Breast epithelium (tissue), 4 donors: ENCODE data around the gene KHDC4. TPM values are rescaled to one million over a fixed set of nuclear protein-coding genes. Genes with fewer than 3 reads are reported as not detected.

ENCODE experiments used
- DNase-seq, 2 donors: peaks; one replicate each; pipeline ENCODE4 v3.0.0-alpha.2; 2019; ENCODE audit warnings: low spot score in 2 of 2
- H3K27ac ChIP-seq, 2 donors: fragments of 200-600 bp; sonication (generic) in 1 of 2; one replicate each; pipeline ENCODE4 v1.5.1; 2016 to 2019; ENCODE audit warnings: mild to moderate bottlenecking in 1 of 2
- H3K27me3 ChIP-seq, 2 donors: fragments of 200-600 bp; sonication (generic) in 1 of 2; one replicate each; pipeline versions ENCODE4 v1.5.1 to v1.6.0; 2017 to 2019; ENCODE audit warnings: control low read depth in 1 of 2, mild to moderate bottlenecking in 1 of 2
- H3K36me3 ChIP-seq: fragments of 200-600 bp; one replicate; pipeline ENCODE4 v1.5.1; 2019
- H3K4me1 ChIP-seq, 2 donors: fragments of 200-600 bp; sonication (generic); one replicate each; pipeline ENCODE4 v1.5.1; 2016 to 2019; ENCODE audit warnings: control low read depth in 1 of 2
- H3K4me3 ChIP-seq, 3 donors: fragments of 200-600 bp; sonication (generic); 1 replicate in 2 of 3; 2 replicates in 1 of 3; pipeline ENCODE4 v1.5.1; 2016 to 2019; ENCODE audit warnings: mild to moderate bottlenecking in 3 of 3, moderate library complexity in 2 of 3
- H3K9me3 ChIP-seq, 2 donors: fragments of 200-600 bp; sonication (generic) in 1 of 2; one replicate each; pipeline ENCODE4 v1.5.1; 2016 to 2019; ENCODE audit warnings: control low read depth in 1 of 2
- CTCF ChIP-seq, 3 donors: fragments of 450-650 bp; IDR thresholded peaks; one replicate each; pipeline ENCODE4 v1.5.1; 2016 to 2017; ENCODE audit warnings: antibody characterized with exemption in 3 of 3, mild to moderate bottlenecking in 3 of 3, moderate library complexity in 3 of 3
- POLR2A ChIP-seq: fragments of 450-650 bp; IDR thresholded peaks from one replicate; pipeline ENCODE4 v1.6.1; 2016; ENCODE audit warnings: antibody characterized with exemption, mild to moderate bottlenecking, moderate library complexity
- POLR2AphosphoS5 ChIP-seq, 3 donors: sonication (generic); formaldehyde crosslinking; IDR thresholded peaks; one replicate each; pipeline ENCODE4 v1.6.1; 2017; ENCODE audit warnings: antibody characterized with exemption in 3 of 3
- intact Hi-C: fragments of 100-400 bp; cut with DNase I; formaldehyde crosslinking; loops from one replicate; pipeline ENCODE4 v1.15.1; 2023; ENCODE audit warnings: low total_unique reads
- total RNA-seq, 3 donors: library from RNA; depleted of rRNA; stranded (reverse); fragments of >200 nt; gene quantifications; one replicate each; pipeline ENCODE4 v1.1.0, GENCODE V29; 2016

Gene KHDC4
- total RNA-seq, 3 donors from 2014 or later, result 52.0 to 81.5 (median 64.2) TPM

- no peak for DNase-seq
- no peak for TF ChIP-seq POLR2A
- TF ChIP-seq CTCF (IDR thresholded peaks at IDR 0.05), result no peak
- TF ChIP-seq POLR2AphosphoS5 (IDR thresholded peaks at IDR 0.05), result no peak
- Histone ChIP-seq H3K9me3 (no peaks in the 10 kb centered on the region), H3K4me3 (no peak overlapping the region), H3K36me3 (peaks cover 20% of the 10 kb centered on the region), H3K27ac (no peak overlapping the region), H3K4me1 (no peaks in the 10 kb centered on the region), H3K27me3 (no peaks in the 10 kb centered on the region)
- intact Hi-C loops, result no loop called here
Observed at GRCh38 chr1:155952505-155952890, 18.3 kb upstream of the KHDC4 start.

DNA sequence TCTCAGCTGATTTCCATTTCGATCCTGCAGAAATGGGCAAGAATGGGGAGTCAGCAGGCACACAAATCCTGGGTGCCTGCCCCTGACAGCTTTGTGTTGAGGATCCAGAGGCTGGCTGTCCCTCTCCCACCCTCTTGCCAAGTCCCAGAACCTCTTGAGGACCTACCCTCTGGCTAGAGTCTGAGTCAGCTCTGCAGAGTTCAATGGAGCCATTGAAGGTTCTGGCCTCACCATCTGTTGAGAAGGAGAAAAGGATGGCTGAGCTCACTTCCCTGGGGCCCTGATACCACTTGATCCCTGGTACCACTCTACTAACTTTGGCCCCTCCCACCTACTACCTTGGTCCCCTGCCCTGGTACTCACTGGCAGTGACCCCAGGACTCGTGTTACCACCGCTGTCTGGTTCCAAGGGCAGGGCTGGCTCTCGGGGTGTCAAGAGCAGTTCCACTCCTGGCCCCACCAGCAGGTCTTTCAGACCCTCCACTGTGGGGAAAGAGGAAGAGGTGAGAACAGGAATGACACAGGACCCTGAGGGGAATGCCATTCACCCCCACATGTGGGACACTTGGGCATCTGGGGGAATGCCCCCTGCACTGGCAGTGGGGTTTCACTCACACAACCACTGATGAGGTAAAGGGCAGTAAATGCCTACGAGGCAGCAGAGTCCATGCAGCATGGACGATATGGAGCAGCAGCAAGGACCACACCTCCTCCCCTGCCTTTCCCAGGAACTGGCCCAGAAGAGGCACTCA is 17.7 kb upstream of the KHDC4 start:
- Histone ChIP-seq H3K9me3 (no peaks in the 10 kb centered on the region), H3K4me3 (no peak overlapping the region), H3K27me3 (no peaks in the 10 kb centered on the region), H3K27ac (no peak overlapping the region), H3K36me3 (peaks cover 18% of the 10 kb centered on the region), H3K4me1 (no peaks in the 10 kb centered on the region)
- no peak for DNase-seq
- intact Hi-C loops, result no loop called here
- TF ChIP-seq CTCF (IDR thresholded peaks at IDR 0.05) (no peak), POLR2A (no peak), POLR2AphosphoS5 (IDR thresholded peaks at IDR 0.05) (no peak)

DNA sequence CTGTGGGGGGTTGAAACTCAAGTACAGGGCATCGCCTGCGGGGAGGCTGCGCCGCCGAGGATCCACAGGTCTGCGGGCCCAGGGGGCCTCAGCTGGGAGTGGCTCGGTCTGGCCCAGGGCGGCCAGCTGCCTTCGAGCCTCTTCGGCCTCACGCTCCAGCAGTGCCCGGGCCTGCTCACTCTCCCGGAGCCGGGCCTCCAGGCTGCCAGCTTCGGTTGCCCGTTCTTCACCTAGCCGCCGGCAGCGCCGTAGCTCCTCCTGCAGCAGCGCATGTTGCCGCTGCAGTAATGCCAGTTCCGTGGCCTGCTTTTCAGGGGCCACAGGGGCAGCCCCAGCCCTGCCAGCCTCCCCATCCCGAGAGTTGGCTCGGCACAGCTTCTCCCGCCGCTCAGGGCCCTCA is 16.6 kb upstream of the KHDC4 start:
- TF ChIP-seq POLR2A, result no peak
- H3K4me3 ChIP-seq, result no peak overlapping the region
- DNase-seq, result no peak
- no peaks in the 10 kb centered on the region for H3K4me1 ChIP-seq
- intact Hi-C loops, result no loop called here
- no peak overlapping the region for H3K27ac ChIP-seq
- peaks cover 18% of the 10 kb centered on the region for H3K36me3 ChIP-seq
- no peaks in the 10 kb centered on the region for H3K9me3 ChIP-seq
- H3K27me3 ChIP-seq, result no peaks in the 10 kb centered on the region

DNA sequence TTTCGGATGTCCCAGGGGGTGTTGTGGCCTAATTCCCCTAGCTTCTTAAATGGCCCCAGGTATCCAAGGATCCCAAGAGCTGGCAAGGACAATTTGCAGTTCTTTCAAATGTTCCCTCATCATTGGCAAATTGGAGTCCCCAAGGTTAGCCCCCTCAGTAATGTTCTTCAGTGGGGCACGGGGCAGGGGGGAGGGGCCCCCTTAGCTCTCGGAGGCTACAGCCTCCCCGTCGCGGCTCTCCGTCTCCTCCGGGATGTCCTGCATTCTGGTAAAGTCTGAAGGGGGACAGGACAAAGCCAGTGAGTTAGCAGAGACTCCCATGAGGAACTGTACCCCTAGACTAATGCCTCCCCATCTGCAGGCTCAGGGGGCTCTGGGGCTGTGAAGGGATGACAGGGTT is 13.5 kb upstream of the KHDC4 start:
- Histone ChIP-seq H3K4me3 (no peak overlapping the region), H3K4me1 (peaks cover 0 to 6% of the 10 kb centered on the region in 2 donors), H3K9me3 (no peaks in the 10 kb centered on the region), H3K27me3 (no peaks in the 10 kb centered on the region), H3K27ac (no peak overlapping the region), H3K36me3 (peaks cover 18% of the 10 kb centered on the region)
- TF ChIP-seq CTCF (IDR thresholded peaks at IDR 0.05), result no peak
- no peak for TF ChIP-seq POLR2A
- TF ChIP-seq POLR2AphosphoS5 (IDR thresholded peaks at IDR 0.05), result no peak
- intact Hi-C loops, result no loop called here
- DNase-seq, result no peak

DNA sequence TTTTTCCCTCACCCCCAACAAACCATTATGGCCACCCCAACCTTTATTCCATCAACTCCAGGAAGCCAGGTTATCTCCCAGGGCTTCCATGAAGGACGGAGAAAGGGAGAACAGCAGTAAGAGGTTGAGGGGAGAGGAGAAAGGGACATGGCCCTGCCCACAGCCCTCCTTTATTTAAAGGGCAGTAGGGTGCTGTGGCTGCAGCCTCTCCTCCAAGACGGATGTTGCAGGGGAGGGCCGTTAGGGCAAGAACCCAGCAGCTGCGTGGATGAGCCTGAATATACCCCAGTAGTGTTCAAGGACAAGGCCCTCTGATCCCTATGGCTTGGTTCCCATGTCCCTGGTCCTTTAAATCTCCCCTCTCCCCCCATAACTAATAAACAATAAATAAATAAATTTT is 13.1 kb upstream of the KHDC4 start:
- Histone ChIP-seq H3K27ac (no peak overlapping the region), H3K36me3 (peaks cover 18% of the 10 kb centered on the region), H3K4me3 (no peak overlapping the region), H3K27me3 (no peaks in the 10 kb centered on the region), H3K9me3 (no peaks in the 10 kb centered on the region), H3K4me1 (peaks cover 0 to 10% of the 10 kb centered on the region in 2 donors)
- DNase-seq, result no peak
- no peak for TF ChIP-seq CTCF (IDR thresholded peaks at IDR 0.05)
- TF ChIP-seq POLR2AphosphoS5 (IDR thresholded peaks at IDR 0.05), result no peak
- TF ChIP-seq POLR2A, result no peak
- intact Hi-C loops, result no loop called here
